Cardiac fibroblast (primary cell): Measurements from ENCODE around the gene OSBPL2.

Source experiments
- DNase-seq, 2 donors: peaks; one replicate each; pipeline versions ENCODE4 v3.0.0 to v3.0.0-alpha.2; 2010; ENCODE audit warnings: low read depth in 2 of 2
- H3K4me3 ChIP-seq, 2 donors: replicated peaks in 1 of 2; 1 replicate in 1 of 2; 2 replicates in 1 of 2; pipeline ENCODE4 v1.5.1; 2011; ENCODE audit warnings: low read depth in 2 of 2, low read length in 2 of 2, mild to moderate bottlenecking in 2 of 2, moderate library complexity in 1 of 2
- TF ChIP-seq, protein P1 (sequence below): IDR thresholded peaks from one replicate; pipeline ENCODE4 v1.5.1; 2011; ENCODE audit warnings: low read depth, mild to moderate bottlenecking, low read length, inconsistent platforms

The OSBPL2 gene

DNA sequence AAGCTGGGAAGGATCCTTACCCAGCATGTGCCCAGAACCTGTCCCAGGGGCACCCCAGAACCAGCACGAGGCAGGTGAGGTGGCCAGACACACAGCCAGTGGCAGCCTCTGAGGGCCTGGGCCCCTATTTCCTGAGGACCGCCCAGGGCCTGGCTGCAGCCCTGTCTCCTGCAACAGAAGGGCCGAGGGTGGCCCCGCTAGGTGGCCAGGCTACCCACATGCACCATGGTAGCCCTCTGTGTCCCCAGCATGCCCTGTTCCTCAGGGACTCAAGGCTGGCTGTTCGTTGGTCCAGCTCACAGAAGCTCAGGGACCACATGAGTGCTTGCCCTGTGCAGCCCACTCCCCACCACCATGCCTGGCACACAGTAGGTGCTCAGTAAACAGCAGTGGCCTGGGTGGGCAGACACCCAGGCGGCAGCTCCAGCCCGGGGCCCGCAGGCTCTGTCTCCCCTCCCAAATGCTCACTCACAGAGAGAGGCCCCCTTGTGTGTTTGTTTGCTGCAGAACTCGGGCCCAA, 26.5 kb upstream of the OSBPL2 start:
- H3K4me3 ChIP-seq, result no peak overlapping the region
- TF ChIP-seq, protein P1, sequence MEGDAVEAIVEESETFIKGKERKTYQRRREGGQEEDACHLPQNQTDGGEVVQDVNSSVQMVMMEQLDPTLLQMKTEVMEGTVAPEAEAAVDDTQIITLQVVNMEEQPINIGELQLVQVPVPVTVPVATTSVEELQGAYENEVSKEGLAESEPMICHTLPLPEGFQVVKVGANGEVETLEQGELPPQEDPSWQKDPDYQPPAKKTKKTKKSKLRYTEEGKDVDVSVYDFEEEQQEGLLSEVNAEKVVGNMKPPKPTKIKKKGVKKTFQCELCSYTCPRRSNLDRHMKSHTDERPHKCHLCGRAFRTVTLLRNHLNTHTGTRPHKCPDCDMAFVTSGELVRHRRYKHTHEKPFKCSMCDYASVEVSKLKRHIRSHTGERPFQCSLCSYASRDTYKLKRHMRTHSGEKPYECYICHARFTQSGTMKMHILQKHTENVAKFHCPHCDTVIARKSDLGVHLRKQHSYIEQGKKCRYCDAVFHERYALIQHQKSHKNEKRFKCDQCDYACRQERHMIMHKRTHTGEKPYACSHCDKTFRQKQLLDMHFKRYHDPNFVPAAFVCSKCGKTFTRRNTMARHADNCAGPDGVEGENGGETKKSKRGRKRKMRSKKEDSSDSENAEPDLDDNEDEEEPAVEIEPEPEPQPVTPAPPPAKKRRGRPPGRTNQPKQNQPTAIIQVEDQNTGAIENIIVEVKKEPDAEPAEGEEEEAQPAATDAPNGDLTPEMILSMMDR, result no peak
- no peak for DNase-seq

DNA sequence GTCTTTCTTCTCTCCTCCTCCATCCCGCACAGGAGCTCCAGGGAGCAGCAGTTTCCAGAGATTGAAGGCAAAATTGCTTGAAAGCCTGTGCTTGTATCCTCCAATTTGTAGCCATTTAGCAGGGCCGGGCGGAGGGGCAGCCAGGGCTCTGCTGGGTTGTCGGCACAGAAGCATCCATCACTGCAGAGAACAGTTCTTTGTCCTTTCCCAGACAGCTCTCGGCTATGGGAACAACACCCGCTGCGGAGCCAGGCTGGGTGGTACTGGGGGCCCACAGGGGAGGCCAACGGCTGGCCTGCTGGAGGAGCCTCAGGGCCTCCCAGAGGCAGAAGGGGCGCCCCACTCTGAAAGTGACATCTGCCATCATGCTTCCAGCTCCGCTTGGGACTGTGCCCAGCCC, 26.0 kb upstream of the OSBPL2 start:
- no peak overlapping the region for H3K4me3 ChIP-seq
- DNase-seq, result no peak
- TF ChIP-seq, protein P1, result no peak

DNA sequence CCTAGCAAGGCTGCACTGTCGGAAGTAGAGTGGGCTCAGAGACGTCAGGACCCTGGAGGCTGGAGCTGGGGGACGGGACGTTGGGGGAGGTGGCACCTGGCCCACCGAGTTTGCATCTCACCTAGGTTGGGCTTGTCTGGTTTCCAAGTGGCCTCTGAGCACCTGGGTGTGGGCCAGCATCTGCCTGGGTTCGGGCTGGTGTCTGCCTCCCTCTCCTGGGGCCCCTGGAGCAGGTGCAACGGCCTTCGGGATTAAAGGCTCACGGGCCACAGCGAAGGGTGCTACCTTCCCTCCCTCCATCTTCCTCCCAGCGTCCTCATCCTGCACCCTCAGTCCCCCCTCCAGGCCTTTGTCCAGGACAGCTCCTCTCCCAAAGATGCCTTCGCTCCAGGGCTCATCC, 24.3 kb upstream of the OSBPL2 start:
- no peak overlapping the region for H3K4me3 ChIP-seq

DNA sequence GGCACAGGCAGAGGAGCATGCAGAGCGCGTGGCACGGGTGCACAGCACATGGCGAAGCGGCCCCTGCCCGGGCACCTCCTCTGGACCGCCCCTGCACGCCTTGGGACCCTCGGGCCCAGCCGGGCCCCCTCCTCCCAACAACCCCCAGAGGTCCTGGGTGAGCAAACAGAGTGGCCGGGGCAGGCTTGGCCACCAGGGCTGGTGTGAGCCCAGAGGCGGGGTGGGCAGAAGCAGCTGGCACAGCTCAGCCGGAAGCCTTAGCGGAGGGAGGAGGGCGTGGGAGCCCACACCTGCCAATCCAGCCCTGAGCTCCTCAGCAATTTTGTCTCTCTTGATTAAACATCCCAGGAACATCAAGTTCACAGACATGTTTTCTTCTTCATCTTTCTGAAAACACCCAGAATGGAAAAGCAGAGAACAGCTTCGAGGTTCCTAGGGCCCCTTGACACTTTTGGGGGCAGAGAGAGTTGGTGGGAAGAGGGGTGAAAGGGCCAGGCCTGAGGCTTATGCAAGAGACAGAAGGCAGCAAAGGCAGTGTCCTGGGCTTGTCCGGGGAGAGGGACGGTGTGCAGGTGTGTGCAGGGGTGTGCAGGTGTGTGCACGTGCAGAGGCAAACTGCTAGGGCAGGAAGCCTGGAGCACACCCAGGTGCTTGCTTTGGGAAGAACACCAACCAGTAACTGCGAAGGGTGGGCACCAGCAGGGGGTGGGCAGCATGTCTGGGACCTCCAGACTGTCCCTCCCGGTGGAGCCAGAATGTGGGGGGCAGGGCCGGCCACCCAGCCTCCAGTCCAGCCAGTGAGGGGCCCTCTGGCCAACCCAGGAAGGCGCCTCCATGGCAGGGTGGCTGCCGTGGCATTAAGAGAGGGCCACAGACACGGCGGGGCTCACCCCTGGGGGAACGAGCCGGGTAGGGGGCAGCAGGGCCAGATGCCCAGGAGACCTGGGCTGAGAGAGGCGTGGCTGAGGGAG, 23.0 kb upstream of the OSBPL2 start:
- TF ChIP-seq, protein P1, result no peak
- no peak for DNase-seq
- H3K4me3 ChIP-seq, result no peak overlapping the region

More for the DNA sequence above, 24.3 kb upstream of the OSBPL2 start:
- DNase-seq, result no peak
- TF ChIP-seq, protein P1, result no peak

DNA sequence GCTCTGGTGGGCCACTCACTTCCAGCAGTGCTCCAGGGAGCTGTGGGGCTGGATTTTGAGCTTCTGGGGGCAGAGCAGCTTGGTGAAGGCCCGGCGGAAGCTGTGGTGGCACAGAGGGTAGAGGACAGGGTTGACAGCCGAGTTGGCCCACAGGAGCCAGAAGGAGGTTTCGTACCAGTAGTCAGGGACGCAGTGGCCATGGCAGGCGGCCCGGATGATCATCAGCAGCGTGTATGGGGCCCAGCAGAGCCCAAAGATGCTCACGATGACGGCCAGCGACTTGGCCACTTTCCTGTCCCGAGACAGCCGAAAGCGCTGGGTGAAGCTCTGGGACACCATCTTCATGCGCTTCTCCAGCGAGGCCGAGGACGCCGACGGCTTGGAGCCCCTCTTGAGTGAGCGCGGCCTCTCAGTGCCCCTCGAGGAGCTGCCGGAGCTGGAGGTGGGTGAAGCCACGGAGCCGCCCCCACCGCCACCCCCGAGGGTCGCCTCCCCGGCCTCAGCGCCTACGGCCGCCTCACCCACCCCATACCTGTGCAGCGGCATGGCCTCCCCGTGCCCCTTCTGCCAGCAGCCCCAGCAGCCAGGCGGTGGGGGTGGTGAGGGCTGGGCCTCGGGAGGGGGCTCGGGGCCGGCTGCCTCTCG, 22.2 kb upstream of the OSBPL2 start:
- no peak overlapping the region for H3K4me3 ChIP-seq
- TF ChIP-seq, protein P1, result no peak
- no peak for DNase-seq

DNA sequence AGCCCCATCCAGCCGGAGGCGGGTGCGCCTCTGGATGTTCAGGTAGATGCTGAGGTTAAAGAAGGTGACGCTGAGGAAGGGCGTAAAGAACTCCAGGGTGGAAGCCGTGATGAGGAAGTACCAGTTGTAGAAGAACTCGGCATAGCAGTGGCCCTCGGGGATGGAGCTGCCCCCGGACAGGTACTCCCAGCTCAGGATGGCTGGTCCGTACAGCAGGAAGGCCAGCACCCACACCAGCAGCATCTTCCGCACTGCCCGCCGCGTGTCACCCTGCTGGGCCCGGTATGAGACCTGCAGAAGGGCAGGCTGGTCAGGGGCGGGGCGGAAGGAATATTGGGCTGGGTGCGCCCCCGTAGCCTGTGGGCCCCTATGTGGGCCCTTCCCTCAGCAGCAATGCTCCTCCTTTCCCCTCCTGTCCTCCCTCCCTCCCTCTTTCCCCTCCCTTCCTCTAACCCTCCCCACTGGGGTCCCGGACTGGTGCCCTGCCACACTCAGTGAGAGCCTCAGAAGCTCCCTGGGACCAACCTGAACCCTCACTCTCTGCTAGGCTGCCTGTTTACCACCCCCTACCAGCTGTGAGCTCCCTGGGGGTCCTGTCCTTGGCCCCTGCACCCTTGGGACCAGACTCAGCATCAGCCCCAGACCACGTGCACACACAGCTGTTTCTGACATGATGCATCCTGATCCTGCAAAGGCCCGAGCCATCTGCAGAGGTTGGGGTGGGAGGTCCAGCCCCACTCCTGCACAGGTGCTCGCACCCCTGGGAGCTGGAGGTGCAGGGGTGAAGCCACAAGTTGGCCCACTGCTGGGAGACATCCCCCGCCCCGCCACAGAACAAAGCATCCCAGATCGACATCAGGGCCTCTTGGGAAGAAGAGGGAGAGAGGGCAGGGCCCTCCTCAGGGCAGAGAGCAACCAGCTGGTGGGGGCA, 21.4 kb upstream of the OSBPL2 start:
- TF ChIP-seq, protein P1, result no peak
- no peak overlapping the region for H3K4me3 ChIP-seq
- DNase-seq, result no peak
